OCI-LY3 (cell line): ENCODE measurements around the gene OR10W1.

Source experiments
- H2AFZ ChIP-seq: fragments of 200-600, 300-600 bp; shearing (Covaris generic); 2 replicates; pipeline ENCODE4 v1.6.0; 2014; ENCODE audit warnings: antibody characterized with exemption, low read depth, low read length
- H3K27ac ChIP-seq: fragments of 200-600, 300-600 bp; sonication (generic); 2 replicates; pipeline ENCODE4 v1.5.1; 2014; ENCODE audit warnings: mild to moderate bottlenecking, low read length, moderate library complexity, mixed read lengths
- H3K27me3 ChIP-seq: fragments of 200-600, 300-600 bp; sonication (generic); 2 replicates; pipeline ENCODE4 v1.6.1; 2014; ENCODE audit warnings: low read depth, low read length, mixed read lengths
- H3K36me3 ChIP-seq: fragments of 200-600, 300-600 bp; sonication (generic); replicated peaks from 2 replicates; pipeline ENCODE3; 2014; ENCODE audit warnings: low read depth, low read length, mixed read lengths
- H3K4me1 ChIP-seq: fragments of 300-600, 200-600 bp; sonication (generic); 2 replicates; pipeline ENCODE4 v1.6.1; 2014; ENCODE audit warnings: low read length, mixed read lengths
- H3K4me2 ChIP-seq: fragments of 200-600, 300-600 bp; sonication (generic); 2 replicates; pipeline ENCODE4 v1.6.1; 2014; ENCODE audit warnings: low read length, mixed read lengths
- H3K4me3 ChIP-seq: fragments of 300-600, 200-600 bp; sonication (generic); 2 replicates; pipeline ENCODE4 v1.5.1; 2014; ENCODE audit warnings: antibody characterized with exemption, mild to moderate bottlenecking, low read length, moderate library complexity
- H3K79me2 ChIP-seq: fragments of 300-600, 200-600 bp; shearing (Covaris generic); 2 replicates; pipeline ENCODE4 v1.6.1; 2014; ENCODE audit warnings: mild to moderate bottlenecking, low read length, mixed read lengths
- H3K9ac ChIP-seq: fragments of 300-600, 200-600 bp; shearing (Covaris generic); 2 replicates; pipeline ENCODE4 v1.6.0; 2014; ENCODE audit warnings: mild to moderate bottlenecking, low read length, moderate library complexity
- H3K9me3 ChIP-seq: fragments of 200-600, 300-600 bp; shearing (Covaris generic); 2 replicates; pipeline ENCODE4 v1.6.1; 2014; ENCODE audit warnings: low read length, mixed read lengths; ENCODE audit not compliant: insufficient read depth
- H4K20me1 ChIP-seq: fragments of 200-600, 300-600 bp; sonication (generic); 2 replicates; pipeline ENCODE4 v1.6.1; 2016; ENCODE audit warnings: low read length, mixed read lengths; ENCODE audit not compliant: insufficient read depth
- EZH2phosphoT487 ChIP-seq: fragments of 200-600 bp; shearing (Covaris generic); IDR thresholded peaks from 2 replicates; pipeline ENCODE4 v1.6.1; 2018; ENCODE audit warnings: antibody characterized with exemption, mixed run types, low read depth
- TF ChIP-seq, protein P1 (sequence below): fragments of 200-600, 300-600 bp; sonication (generic); IDR thresholded peaks from 2 replicates; pipeline ENCODE4 v1.5.1; 2014; ENCODE audit warnings: antibody characterized with exemption, low read length, low read depth

The OR10W1 gene, protein sequence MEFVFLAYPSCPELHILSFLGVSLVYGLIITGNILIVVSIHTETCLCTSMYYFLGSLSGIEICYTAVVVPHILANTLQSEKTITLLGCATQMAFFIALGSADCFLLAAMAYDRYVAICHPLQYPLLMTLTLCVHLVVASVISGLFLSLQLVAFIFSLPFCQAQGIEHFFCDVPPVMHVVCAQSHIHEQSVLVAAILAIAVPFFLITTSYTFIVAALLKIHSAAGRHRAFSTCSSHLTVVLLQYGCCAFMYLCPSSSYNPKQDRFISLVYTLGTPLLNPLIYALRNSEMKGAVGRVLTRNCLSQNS

DNA sequence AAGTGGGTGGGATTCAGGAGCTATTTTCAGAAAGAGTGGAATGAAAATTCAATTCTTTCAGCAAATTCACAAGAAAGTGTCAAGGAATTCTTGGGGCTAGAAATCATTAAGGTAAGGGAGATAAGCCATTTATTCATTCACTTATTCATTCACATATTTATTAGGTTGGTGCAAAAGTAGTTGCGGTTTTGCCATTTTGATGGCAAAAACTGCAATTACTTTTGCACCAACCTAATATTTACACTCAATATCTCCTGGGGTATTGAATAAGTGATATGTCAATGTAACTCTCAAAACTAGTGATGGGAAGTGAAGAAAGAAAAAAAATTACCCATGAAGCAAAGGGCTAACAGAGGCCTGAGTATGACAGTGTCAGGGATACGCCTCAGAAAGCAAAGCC is at the start of gene OR10W1:
Gene OR10W1, minus strand, starts transcription at position 119 of the 400 bp plus-strand sequence. CDS start 402 bp downstream, outside the sequence.
- Histone ChIP-seq H3K4me1 (no peaks in the 10 kb centered on the region), H3K27ac (no peak within 1 kb of the TSS), H2AFZ (no peak within 1 kb of the TSS), H4K20me1 (no peaks in the 10 kb centered on the region), H3K9ac (no peak within 1 kb of the TSS), H3K27me3 (no peaks in the 10 kb centered on the region), H3K4me3 (no peak within 1 kb of the TSS), H3K4me2 (no peak within 1 kb of the TSS), H3K36me3 (no peaks in the 10 kb centered on the region), H3K9me3 (no peaks in the 10 kb centered on the region), H3K79me2 (no peaks in the 10 kb centered on the region)
- TF ChIP-seq EZH2phosphoT487 = no peak
- TF ChIP-seq, protein P1, sequence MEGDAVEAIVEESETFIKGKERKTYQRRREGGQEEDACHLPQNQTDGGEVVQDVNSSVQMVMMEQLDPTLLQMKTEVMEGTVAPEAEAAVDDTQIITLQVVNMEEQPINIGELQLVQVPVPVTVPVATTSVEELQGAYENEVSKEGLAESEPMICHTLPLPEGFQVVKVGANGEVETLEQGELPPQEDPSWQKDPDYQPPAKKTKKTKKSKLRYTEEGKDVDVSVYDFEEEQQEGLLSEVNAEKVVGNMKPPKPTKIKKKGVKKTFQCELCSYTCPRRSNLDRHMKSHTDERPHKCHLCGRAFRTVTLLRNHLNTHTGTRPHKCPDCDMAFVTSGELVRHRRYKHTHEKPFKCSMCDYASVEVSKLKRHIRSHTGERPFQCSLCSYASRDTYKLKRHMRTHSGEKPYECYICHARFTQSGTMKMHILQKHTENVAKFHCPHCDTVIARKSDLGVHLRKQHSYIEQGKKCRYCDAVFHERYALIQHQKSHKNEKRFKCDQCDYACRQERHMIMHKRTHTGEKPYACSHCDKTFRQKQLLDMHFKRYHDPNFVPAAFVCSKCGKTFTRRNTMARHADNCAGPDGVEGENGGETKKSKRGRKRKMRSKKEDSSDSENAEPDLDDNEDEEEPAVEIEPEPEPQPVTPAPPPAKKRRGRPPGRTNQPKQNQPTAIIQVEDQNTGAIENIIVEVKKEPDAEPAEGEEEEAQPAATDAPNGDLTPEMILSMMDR = no peak

DNA sequence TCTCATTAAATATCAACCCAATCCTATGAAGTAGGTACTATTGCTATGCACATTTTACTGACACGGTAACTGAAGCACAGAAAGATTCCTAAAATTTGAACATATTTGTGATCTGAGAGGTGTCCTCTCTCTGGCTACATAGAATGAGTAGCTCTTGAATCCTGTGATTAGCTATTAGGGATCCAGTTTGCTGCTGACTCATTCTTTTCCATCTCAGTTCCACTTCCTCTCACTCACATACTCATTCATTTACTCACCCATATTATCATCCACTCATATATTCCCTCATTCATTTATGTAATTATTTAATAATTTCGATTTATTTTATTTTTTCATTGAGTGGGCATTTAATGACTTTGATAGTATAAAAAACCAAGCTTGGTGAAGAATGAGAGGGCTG is 48.1 kb upstream of the OR10W1 start:
- no peak overlapping the region for H3K27ac ChIP-seq
- peaks cover 11% of the 10 kb centered on the region for H3K4me1 ChIP-seq
- no peaks in the 10 kb centered on the region for H3K79me2 ChIP-seq
- TF ChIP-seq EZH2phosphoT487 = no peak
- TF ChIP-seq, protein P1 = no peak
- H3K27me3 ChIP-seq = 0 out of 2 replicates have a peak, but pooled peaks cover 4% of the 10 kb centered on the region
- no peak overlapping the region for H2AFZ ChIP-seq
- no peaks in the 10 kb centered on the region for H3K9me3 ChIP-seq
- H3K4me2 ChIP-seq = no peak overlapping the region; the same call in 1 of the 2 replicates
- H4K20me1 ChIP-seq = no peaks in the 10 kb centered on the region
- no peak overlapping the region for H3K4me3 ChIP-seq
- no peak overlapping the region for H3K9ac ChIP-seq
- H3K36me3 ChIP-seq = no peaks in the 10 kb centered on the region

DNA sequence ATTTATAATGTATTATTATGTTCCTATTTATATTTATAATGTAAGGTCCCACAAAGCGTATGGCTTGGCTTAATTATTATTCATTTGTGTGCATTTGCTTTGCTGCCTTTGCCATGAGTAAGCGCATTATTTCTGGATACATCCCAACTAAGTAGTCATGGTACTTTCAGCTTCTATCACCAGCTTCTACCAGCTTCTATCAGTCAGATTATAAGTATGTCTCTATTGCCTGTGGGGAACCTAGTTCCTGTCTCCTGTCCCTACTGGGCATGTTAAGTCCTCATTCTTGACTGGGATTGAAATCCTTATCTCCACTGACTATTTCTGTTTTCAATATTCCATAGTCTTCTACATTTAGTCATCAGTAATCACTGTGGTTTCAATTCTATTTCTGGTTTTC is 33.5 kb upstream of the OR10W1 start:
- no peak overlapping the region for H3K27ac ChIP-seq
- H2AFZ ChIP-seq = no peak overlapping the region
- no peak overlapping the region for H3K4me2 ChIP-seq
- TF ChIP-seq, protein P1 = no peak
- no peak for TF ChIP-seq EZH2phosphoT487
- H3K4me1 ChIP-seq = no peaks in the 10 kb centered on the region
- H4K20me1 ChIP-seq = no peaks in the 10 kb centered on the region
- H3K9me3 ChIP-seq = no peaks in the 10 kb centered on the region
- 0 out of 2 replicates have a peak, but pooled peaks cover 3% of the 10 kb centered on the region for H3K27me3 ChIP-seq
- H3K36me3 ChIP-seq = no peaks in the 10 kb centered on the region
- no peaks in the 10 kb centered on the region for H3K79me2 ChIP-seq
- no peak overlapping the region for H3K4me3 ChIP-seq
- H3K9ac ChIP-seq = no peak overlapping the region

DNA sequence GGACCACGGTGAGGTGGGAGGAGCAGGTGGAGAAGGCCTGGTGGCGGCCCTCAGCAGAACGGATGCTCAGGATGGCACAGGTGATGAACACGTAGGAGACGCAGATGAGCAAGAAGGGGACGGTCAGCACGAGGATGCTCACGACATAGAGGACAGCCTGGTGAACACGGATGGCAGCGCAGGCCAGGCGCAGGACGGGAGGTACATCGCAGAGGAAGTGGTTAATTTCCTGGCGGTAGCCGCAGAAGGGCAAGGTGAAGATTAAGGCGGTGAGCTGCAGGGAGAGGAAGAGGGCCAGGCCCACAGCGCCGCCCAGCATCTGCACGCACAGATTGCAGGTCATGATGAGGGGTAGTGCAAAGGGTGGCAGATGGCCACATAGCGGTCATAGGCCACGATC is 24.0 kb upstream of the OR10W1 start:
- Histone ChIP-seq H3K4me1 (no peaks in the 10 kb centered on the region), H3K9me3 (no peaks in the 10 kb centered on the region), H3K79me2 (no peaks in the 10 kb centered on the region), H3K9ac (no peak overlapping the region), H3K27me3 (peaks cover 10% of the 10 kb centered on the region; the same call in 1 of the 2 replicates), H2AFZ (no peak overlapping the region), H3K4me3 (no peak overlapping the region), H4K20me1 (no peaks in the 10 kb centered on the region), H3K36me3 (no peaks in the 10 kb centered on the region), H3K4me2 (no peak overlapping the region), H3K27ac (no peak overlapping the region)
- TF ChIP-seq, protein P1 = no peak
- TF ChIP-seq EZH2phosphoT487 = no peak
